Activated CD8-positive, alpha-beta memory T cell treated with anti-CD3 and anti-CD28 coated beads, Interleukin-2, amount 10 ng/mL, durations not matched to agents 7 days and 5 days (primary cell): ENCODE data around the gene PEPD. TPM values are rescaled to one million over a fixed set of nuclear protein-coding genes. Genes with fewer than 3 reads are reported as not detected.

Experiments used
- ATAC-seq: fragments of 150-1000 bp; cut with Tn5 transposase; one replicate; pipeline ENCODE4 v1.10.0; 2021; ENCODE audit warnings: moderate library complexity
- CTCF ChIA-PET: fragments of 350-600 bp; sonication (Branson Sonifier 250); formaldehyde crosslinking; loops from one replicate; lab custom pipeline; 2021; ENCODE audit warnings: antibody characterized with exemption; lab: Charles Lee
- DNase-seq: peaks from one replicate; pipeline ENCODE4 v3.0.0-alpha.2; 2020
- H3K27ac Mint-ChIP-seq: one replicate; pipeline ENCODE4 v1.8.0; 2021; ENCODE audit warnings: mild to moderate bottlenecking, mixed read lengths
- H3K27me3 Mint-ChIP-seq: one replicate; pipeline ENCODE4 v1.8.0; 2021; ENCODE audit warnings: mixed read lengths
- H3K36me3 Mint-ChIP-seq: one replicate; pipeline ENCODE4 v1.8.0; 2021; ENCODE audit warnings: mild to moderate bottlenecking, mixed read lengths
- H3K4me1 Mint-ChIP-seq: one replicate; pipeline ENCODE4 v1.8.0; 2021; ENCODE audit warnings: mixed read lengths
- H3K4me3 Mint-ChIP-seq: one replicate; pipeline ENCODE4 v1.8.0; 2021; ENCODE audit warnings: mild to moderate bottlenecking, moderate library complexity, mixed read lengths
- H3K9me3 Mint-ChIP-seq: one replicate; pipeline ENCODE4 v1.8.0; 2022; ENCODE audit warnings: low read depth, mixed read lengths
- total RNA-seq, 2 experiments: library from RNA; stranded (reverse); gene quantifications; one replicate each; pipeline ENCODE4 v1.2.3, GENCODE V29; 2021

The PEPD gene
- total RNA-seq, 2 experiments from 2014 or later, result 14.9 to 20.3 TPM

GRCh38 chr19:33396701-33397535 is 124.7 kb downstream of the PEPD start:
- no peaks in the 10 kb centered on the region for H3K9me3 Mint-ChIP-seq
- H3K4me1 Mint-ChIP-seq, result no peaks in the 10 kb centered on the region

GRCh38 chr19:33395561-33396550 is 125.7 kb downstream of the PEPD start:
- CTCF ChIA-PET, result interaction anchor here (1.0 kb wide), 1 partner anchor 10 kb away, joined by 3 read pairs; no protein-coding TSS in a partner anchor
- H3K27me3 Mint-ChIP-seq, result no peaks in the 10 kb centered on the region
- H3K9me3 Mint-ChIP-seq, result no peaks in the 10 kb centered on the region
- DNase-seq (no peak), ATAC-seq (no peak)
- H3K4me3 Mint-ChIP-seq, result no peak overlapping the region
- no peaks in the 10 kb centered on the region for H3K4me1 Mint-ChIP-seq
- H3K27ac Mint-ChIP-seq, result no peak overlapping the region
- H3K36me3 Mint-ChIP-seq, result no peaks in the 10 kb centered on the region

More at GRCh38 chr19:33396701-33397535, 124.7 kb downstream of the PEPD start:
- ATAC-seq, result no peak
- Mint-ChIP-seq H3K4me3 (no peak overlapping the region), H3K27ac (no peak overlapping the region), H3K27me3 (no peaks in the 10 kb centered on the region), H3K36me3 (no peaks in the 10 kb centered on the region)
- no peak for DNase-seq
- CTCF ChIA-PET, result interaction anchor here (2.2 kb wide), 1 partner anchor 10 kb away, joined by 12 read pairs; no protein-coding TSS in a partner anchor

- Mint-ChIP-seq H3K36me3 (no peaks in the 10 kb centered on the region), H3K9me3 (no peaks in the 10 kb centered on the region), H3K27ac (no peak overlapping the region), H3K4me3 (no peak overlapping the region), H3K27me3 (no peaks in the 10 kb centered on the region), H3K4me1 (no peaks in the 10 kb centered on the region)
- DNase-seq (no peak), ATAC-seq (no peak)
- CTCF ChIA-PET, result interaction anchor here (0.6 to 1.0 kb wide), 2 partner anchors 11 to 177 kb away, joined by 3 read pairs; no protein-coding TSS in a partner anchor
These were observed 126.6 kb downstream of the PEPD start for GRCh38 chr19:33394723-33395560.

- no peaks in the 10 kb centered on the region for H3K36me3 Mint-ChIP-seq
- H3K27me3 Mint-ChIP-seq, result no peaks in the 10 kb centered on the region
- H3K4me3 Mint-ChIP-seq, result no peak overlapping the region
- DNase-seq, result no peak
- no peak for ATAC-seq
- H3K4me1 Mint-ChIP-seq, result no peaks in the 10 kb centered on the region
- CTCF ChIA-PET, result interaction anchor here (0.6 to 0.7 kb wide), 2 partner anchors 12 to 178 kb away, joined by 3 to 4 read pairs; no protein-coding TSS in a partner anchor
- no peak overlapping the region for H3K27ac Mint-ChIP-seq
- H3K9me3 Mint-ChIP-seq, result no peaks in the 10 kb centered on the region
These were observed 127.4 kb downstream of the PEPD start for GRCh38 chr19:33394006-33394722.

GRCh38 chr19:33393286-33394005 is 128.1 kb downstream of the PEPD start:
- ATAC-seq (no peak), DNase-seq (no peak)
- no peak overlapping the region for H3K27ac Mint-ChIP-seq
- H3K36me3 Mint-ChIP-seq, result no peaks in the 10 kb centered on the region
- no peaks in the 10 kb centered on the region for H3K9me3 Mint-ChIP-seq
- no peaks in the 10 kb centered on the region for H3K4me1 Mint-ChIP-seq
- CTCF ChIA-PET, result interaction anchor here (0.7 kb wide), 1 partner anchor 13 kb away, joined by 4 read pairs; no protein-coding TSS in a partner anchor
- no peak overlapping the region for H3K4me3 Mint-ChIP-seq
- H3K27me3 Mint-ChIP-seq, result no peaks in the 10 kb centered on the region

GRCh38 chr19:33392341-33393285 is 129.0 kb downstream of the PEPD start:
- Mint-ChIP-seq H3K4me3 (no peak overlapping the region), H3K4me1 (no peaks in the 10 kb centered on the region), H3K9me3 (no peaks in the 10 kb centered on the region), H3K27ac (no peak overlapping the region), H3K36me3 (no peaks in the 10 kb centered on the region), H3K27me3 (no peaks in the 10 kb centered on the region)
- ATAC-seq, result no peak
- DNase-seq, result no peak
- CTCF ChIA-PET, result interaction anchor here (1.1 to 1.4 kb wide), 2 partner anchors 14 to 156 kb away, joined by 3 read pairs; no protein-coding TSS in a partner anchor

GRCh38 chr19:33391631-33392249 is 129.9 kb downstream of the PEPD start:
- ATAC-seq (no peak), DNase-seq (no peak)
- Mint-ChIP-seq H3K9me3 (no peaks in the 10 kb centered on the region), H3K4me1 (no peaks in the 10 kb centered on the region), H3K27me3 (no peaks in the 10 kb centered on the region), H3K36me3 (no peaks in the 10 kb centered on the region), H3K27ac (no peak overlapping the region), H3K4me3 (no peak overlapping the region)
- CTCF ChIA-PET, result interaction anchor here (1.1 to 1.4 kb wide), 2 partner anchors 15 to 156 kb away, joined by 3 read pairs; no protein-coding TSS in a partner anchor

GRCh38 chr19:33390908-33391630 is 130.5 kb downstream of the PEPD start:
- Mint-ChIP-seq H3K27ac (no peak overlapping the region), H3K9me3 (no peaks in the 10 kb centered on the region), H3K36me3 (no peaks in the 10 kb centered on the region), H3K27me3 (no peaks in the 10 kb centered on the region), H3K4me1 (no peaks in the 10 kb centered on the region), H3K4me3 (no peak overlapping the region)
- ATAC-seq, result no peak
- CTCF ChIA-PET, result no interaction called here
- DNase-seq, result no peak

- Mint-ChIP-seq H3K36me3 (no peaks in the 10 kb centered on the region), H3K27me3 (no peaks in the 10 kb centered on the region), H3K4me3 (no peak overlapping the region), H3K27ac (no peak overlapping the region), H3K9me3 (no peaks in the 10 kb centered on the region), H3K4me1 (no peaks in the 10 kb centered on the region)
- CTCF ChIA-PET, result no interaction called here
- no peak for DNase-seq
- no peak for ATAC-seq
These were observed 131.3 kb downstream of the PEPD start for GRCh38 chr19:33390101-33390907.
